ENCODE results near the gene MAPRE3. TPM values are rescaled to one million over a fixed set of nuclear protein-coding genes. Genes with fewer than 3 reads are reported as not detected.

MAPRE3 gene
- total RNA-seq, 1 experiment from 2014 or later = 11.6 TPM

- ChIA-PET POLR2A (no interaction called here), CTCF (no interaction called here)
- no peak for DNase-seq (ENCODE audit: low read depth, low spot score)
- intact Hi-C loops (cut with micrococcal nuclease; ENCODE audit: unreplicated experiment) = no loop called here
- Histone ChIP-seq H3K4me3 (ENCODE audit: low read depth in 2 of 2, low read length in 2 of 2) (no peak overlapping the region), H3K4me1 (ENCODE audit: control insufficient read depth, insufficient read depth, low read length) (peaks cover 9% of the 10 kb centered on the region), H3K27me3 (ENCODE audit: control insufficient read depth, insufficient read depth, low read length) (no peaks in the 10 kb centered on the region), H3K9me3 (ENCODE audit: control insufficient read depth, insufficient read depth, low read depth, low read length) (no peaks in the 10 kb centered on the region), H3K36me3 (ENCODE audit: control insufficient read depth, insufficient read depth, low read length) (no peaks in the 10 kb centered on the region), H3K27ac (ENCODE audit: low read length) (no peak overlapping the region)
- no TSS peak for BruUV-seq (replicated peaks)
- TF ChIP-seq POLR2AphosphoS5 (IDR thresholded peaks at IDR 0.05; ENCODE audit: low read depth, low read length) = no peak
- no peak for TF ChIP-seq TCF7L2 (IDR thresholded peaks at IDR 0.05; ENCODE audit: low read depth, low read length)
- TF ChIP-seq CTCF (IDR thresholded peaks at IDR 0.05) = no peak
- no peak for TF ChIP-seq SIN3A (IDR thresholded peaks at IDR 0.05; ENCODE audit: borderline replicate concordance, insufficient read depth, low read depth, low read length)
- no peak for TF ChIP-seq REST (IDR thresholded peaks at IDR 0.05; ENCODE audit: insufficient read depth in 1 of 2, low read depth in 2 of 2, low read length in 1 of 2)
- no peak for ATAC-seq
- in situ Hi-C loops (cut with HindIII; ENCODE audit: low pct_unique_long_range_greater_than_20kb, low sequenced_read_pairs) = no loop called here
Observed at GRCh38 chr2:26976237-26976636, 5.8 kb downstream of the MAPRE3 start.

GRCh38 chr2:26977012-26977411, 6.6 kb downstream of the MAPRE3 start:
- CTCF ChIA-PET = no interaction called here
- H3K4me3 ChIP-seq (ENCODE audit: low read depth in 2 of 2, low read length in 2 of 2) = no peak overlapping the region
- POLR2A ChIA-PET = interaction anchor here (0.6 kb wide), 1 partner anchor 193 kb away, joined by 4 read pairs; no protein-coding TSS in a partner anchor
- no peaks in the 10 kb centered on the region for H3K9me3 ChIP-seq (ENCODE audit: control insufficient read depth, insufficient read depth, low read depth, low read length)
- intact Hi-C loops (cut with micrococcal nuclease; ENCODE audit: unreplicated experiment) (no loop called here), in situ Hi-C loops (cut with HindIII; ENCODE audit: low pct_unique_long_range_greater_than_20kb, low sequenced_read_pairs) (no loop called here)
- DNase-seq (ENCODE audit: low read depth, low spot score) (no peak), ATAC-seq (no peak)
- BruUV-seq (replicated peaks) = no TSS peak
- H3K4me1 ChIP-seq (ENCODE audit: control insufficient read depth, insufficient read depth, low read length) = peaks cover 4% of the 10 kb centered on the region
- TF ChIP-seq TCF7L2 (IDR thresholded peaks at IDR 0.05; ENCODE audit: low read depth, low read length) (no peak), POLR2AphosphoS5 (IDR thresholded peaks at IDR 0.05; ENCODE audit: low read depth, low read length) (no peak), CTCF (IDR thresholded peaks at IDR 0.05) (no peak)
- no peaks in the 10 kb centered on the region for H3K27me3 ChIP-seq (ENCODE audit: control insufficient read depth, insufficient read depth, low read length)
- H3K36me3 ChIP-seq (ENCODE audit: control insufficient read depth, insufficient read depth, low read length) = no peaks in the 10 kb centered on the region
- H3K27ac ChIP-seq (ENCODE audit: low read length) = no peak overlapping the region
